ENCODE measurements around the gene MID1IP1.

MID1IP1 gene

DNA sequence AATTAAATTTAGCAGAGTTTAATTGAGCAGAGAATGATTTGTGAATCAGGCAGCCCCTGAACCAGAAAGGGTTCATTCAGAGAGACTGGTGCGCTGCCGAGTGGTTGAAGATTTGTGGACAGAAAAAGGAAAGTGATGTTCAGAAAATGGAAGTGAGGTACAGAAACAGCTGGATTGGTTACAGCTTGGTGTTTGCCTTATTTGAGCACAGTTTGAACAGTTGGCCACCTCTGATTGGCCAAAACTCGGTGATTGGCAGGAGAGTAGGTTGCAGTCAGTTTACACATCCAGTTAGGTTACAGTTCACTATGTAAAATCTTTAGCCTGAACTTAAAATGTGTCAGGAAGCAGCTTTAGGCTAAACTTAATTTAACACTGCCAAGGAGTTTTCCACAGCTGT lies 14.9 kb downstream of the MID1IP1 start:
- DNase-seq (ENCODE audit: low read depth), result no peak

DNA sequence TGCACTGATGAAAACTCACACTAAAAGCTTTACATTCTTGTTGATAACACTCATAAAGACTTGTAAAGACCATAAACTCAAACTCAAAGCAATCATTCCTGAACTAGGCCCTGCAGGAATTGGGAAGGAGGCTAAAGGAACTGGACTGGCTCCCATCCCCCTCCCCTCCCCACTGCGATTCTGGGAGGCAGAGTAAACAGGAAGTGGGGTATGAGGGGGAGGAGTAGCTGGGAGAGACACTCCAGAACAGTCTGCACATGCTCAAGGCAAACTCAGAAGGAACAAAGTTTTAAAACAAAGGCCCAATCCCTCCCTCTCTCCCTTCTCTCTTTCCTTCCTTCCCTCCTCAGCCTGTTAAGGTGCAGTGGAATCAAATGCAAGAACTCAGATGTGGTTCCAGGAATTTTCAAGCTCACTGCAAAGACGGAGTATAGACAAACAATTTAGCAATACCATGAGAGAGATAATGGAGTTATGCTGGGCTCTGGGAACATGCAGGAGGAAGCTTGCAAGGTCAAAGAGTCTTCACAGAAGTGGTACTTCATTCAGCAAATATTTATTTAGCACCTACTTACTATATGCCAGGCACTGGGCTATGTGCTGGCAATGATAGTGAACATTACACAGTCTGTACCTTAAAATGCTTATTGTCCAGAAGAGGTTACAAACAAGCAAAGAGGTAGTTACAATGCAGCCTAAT lies 15.9 kb downstream of the MID1IP1 start:
- no peak for DNase-seq (ENCODE audit: low read depth)

DNA sequence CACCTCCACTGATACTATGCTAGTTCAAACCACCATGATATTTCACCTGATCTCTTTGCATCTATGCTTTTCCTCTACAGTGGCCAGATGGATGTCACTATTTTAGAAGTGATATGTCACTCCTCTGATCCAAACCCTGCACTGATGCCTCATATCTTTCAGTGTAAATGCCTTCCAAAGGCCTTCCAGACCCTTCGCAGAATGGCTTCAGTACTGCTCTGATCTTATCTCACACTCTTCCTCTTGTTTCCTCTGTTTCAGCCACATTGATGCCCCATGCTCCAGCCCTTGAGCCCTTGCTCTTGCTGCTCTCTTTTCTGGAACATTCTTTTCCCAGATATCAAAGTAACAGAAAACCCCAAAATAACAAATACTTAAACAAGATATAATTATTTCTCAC lies 17.9 kb downstream of the MID1IP1 start:
- no peak for DNase-seq (ENCODE audit: low read depth)

DNA sequence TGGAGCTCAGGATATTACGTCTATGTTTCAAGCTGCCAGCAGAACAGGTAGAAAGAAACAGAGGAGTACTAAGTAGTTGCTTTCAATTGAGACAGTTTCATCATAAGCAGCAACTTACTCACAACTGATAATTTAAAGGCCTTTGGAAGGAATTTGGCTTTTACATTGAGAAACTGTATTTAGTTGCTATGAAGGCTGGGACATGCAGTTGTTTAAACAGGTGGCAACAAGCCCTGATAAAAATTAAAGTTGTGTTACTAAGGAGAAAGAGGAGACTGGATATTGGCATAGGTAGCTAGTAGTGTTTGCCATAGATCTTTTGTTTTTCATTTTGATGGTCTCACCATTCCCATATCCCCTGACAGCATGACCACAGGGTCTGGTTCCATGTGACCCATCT lies 18.4 kb downstream of the MID1IP1 start:
- DNase-seq (ENCODE audit: low read depth), result no peak

DNA sequence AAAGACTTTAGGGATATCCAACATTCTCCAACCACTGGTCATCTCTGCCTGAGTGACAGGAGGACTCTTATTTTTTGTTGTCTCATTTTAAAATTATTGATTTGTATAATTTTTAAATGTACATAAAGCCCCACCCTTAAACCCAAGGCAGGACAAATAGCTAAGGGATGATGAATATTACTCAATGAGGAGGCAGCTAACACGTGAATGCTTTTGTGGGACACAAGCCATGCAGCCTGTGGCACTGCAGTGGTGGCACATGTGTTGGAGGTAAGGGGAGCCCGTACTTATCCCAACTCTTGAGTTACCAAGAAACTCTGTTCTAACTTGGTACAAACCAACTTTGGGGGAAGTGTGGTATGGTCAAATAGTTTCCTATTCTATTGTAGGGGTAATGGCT lies 19.5 kb downstream of the MID1IP1 start:
- no peak for DNase-seq (ENCODE audit: low read depth)

DNA sequence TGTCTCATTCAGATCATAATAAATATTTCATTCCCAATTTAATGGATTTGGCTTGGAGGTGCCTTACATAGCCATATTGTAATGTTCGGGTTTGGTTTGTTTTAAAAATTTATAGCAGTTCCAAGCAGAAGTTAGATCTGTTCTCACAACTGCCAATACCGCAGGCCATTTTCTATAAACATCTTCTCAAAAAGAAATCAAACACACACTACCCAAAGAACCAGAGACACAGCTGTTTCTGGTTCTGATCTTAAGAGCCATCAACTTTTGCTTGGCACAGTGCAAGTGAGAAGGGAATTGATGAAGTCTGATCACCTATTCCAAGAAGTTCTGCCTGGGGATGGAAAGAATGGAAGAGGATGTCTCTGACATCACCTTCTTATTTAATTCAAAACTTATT lies 22.9 kb downstream of the MID1IP1 start:
- DNase-seq (ENCODE audit: low read depth), result no peak

DNA sequence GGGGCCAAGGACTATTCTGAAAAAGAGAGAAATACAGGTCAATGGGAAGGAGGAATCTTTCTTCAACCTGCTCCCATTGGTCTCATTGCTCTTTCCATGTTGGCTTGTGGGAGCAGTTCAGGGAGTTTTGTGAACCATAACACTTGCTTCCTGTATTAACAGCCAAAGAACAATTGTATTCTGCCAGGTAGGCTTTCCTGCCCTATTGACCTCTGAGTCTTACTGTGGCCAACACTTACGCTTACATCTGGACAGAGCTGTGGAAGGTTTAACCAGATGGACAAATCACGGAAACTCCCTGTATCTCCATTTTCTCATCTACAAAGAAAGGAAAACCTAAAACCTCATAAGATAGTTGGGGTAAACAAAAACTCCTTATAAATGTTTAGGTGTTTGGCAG lies 30.7 kb downstream of the MID1IP1 start:
- no peak for DNase-seq (ENCODE audit: low read depth)

DNA sequence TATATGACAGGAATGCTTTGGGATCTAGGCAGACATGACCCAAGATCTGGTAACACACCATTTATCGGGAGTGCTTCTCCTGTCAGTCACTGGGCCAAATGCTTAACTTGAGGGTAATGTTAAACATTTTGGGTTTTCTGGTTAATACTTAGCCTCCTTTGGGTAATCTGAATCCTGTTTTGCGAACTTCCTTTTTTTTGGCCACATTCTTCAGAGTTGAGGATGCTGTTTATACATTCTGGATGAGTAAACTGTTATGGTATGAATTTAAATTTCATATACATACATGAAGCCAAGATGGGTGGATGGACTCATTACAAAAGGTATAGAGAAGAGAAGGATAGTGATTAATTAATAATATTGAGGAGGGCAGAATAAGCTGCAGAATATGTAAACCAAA lies 36.1 kb downstream of the MID1IP1 start:
- no peak for DNase-seq (ENCODE audit: low read depth)

DNA sequence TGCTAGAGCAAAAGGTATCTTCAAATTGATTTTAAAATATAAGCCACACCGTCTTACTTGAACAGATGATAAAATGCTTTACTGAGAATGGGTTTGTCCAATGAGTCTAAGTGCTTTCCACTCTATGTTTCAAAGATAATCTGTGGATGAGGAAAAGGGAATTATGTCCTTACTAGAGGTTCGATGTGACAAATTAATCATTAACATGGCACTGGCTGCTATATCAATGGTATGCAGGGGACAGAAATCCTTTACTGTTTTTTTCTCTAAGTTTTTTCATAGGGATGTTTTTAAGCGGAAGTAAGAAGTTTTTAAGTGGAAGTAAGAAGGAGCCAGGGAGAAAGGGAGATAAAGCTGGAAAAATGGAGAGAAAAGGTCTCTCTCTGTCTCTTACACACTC lies 38.0 kb downstream of the MID1IP1 start:
- DNase-seq (ENCODE audit: low read depth), result no peak

DNA sequence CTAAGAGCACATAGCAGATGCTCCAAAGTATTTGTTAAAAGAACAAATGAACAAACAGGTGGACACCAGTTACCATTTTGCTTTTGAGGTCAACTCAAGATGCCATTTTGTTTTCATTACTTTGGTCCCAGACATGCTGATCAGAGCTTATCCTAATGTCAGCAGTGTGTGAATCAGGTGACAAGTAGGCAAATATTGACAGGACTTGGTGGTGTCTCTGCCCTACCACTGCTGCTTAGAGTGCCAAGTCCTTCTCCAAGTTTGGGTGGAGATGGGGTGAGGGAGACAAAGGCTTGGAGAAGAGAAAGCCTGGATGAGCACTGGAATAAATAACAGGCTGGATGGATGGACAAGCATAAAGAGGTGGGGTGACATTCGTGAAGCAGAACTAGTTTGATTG lies 38.7 kb downstream of the MID1IP1 start:
- DNase-seq (ENCODE audit: low read depth), result no peak

DNA sequence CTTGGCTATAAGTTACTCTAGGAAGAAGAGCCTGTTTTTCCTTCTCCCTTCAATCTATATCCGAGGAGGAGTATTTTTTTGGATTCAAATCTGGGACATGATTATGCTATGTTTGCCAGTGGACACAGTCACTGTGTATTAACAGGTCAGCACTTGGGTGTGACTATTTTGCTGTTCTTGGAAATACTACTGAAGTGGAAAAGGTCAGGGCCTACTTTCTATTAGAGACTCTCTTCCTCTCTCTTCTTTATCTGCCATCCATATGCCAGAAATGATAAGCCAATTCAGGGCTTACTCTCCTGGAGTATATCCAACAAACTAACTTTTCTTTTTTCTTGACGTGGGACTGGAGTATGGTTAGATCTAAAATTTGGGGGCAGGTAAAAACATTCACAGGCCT lies 40.5 kb downstream of the MID1IP1 start:
- DNase-seq (ENCODE audit: low read depth), result no peak

DNA sequence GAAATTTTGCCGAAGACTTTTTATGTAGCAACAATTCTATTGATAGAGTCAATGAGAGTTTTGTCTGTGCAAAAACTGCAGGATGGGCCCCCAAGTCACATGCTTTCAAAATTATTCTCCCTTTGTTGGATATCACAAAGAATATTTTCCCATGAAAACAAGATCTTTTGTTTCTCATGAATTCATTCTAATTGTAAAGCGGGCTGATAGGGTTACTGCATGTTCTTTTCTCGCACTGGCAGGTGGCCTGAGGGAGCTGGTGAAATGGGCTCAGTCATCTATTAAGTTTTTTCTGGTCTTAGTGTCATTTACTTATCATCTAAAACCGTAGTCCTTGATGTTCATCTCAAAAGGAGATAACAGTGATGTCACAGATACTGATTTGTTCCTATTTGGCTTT lies 44.2 kb downstream of the MID1IP1 start:
- DNase-seq (ENCODE audit: low read depth), result no peak

DNA sequence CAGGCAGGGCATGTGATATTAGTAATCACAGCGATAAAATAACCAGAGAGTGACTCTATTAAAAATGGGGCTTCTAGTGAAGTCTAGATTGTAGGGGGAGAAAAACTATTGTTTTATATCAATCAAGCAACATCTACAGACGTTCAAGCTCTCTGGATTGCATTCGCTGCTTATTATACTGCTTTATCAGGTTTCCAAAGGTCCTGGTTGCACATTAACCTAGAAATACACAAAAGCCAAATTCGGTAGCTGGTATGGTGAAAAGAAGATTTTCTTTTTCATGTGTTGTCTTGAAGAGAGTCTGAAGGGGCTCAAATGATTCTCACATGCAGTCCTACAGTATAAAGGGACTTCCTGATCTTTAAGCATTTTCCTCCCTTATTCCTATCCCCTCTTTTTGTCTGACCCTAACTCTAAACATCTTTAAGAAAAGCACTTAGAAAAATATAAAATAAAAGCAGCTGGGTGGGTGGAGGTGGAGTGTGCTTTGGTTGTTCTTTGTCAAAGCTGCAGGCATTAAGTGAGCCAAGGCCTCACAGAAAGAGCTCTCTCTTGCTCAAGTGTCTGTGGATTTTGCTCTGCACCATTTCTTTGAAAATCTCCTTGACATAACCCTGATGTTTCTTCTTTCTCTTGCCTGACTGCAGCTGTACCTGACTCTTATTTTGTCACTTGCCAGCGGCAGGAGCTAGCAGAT lies 46.1 kb downstream of the MID1IP1 start:
- DNase-seq (ENCODE audit: low read depth), result no peak

DNA sequence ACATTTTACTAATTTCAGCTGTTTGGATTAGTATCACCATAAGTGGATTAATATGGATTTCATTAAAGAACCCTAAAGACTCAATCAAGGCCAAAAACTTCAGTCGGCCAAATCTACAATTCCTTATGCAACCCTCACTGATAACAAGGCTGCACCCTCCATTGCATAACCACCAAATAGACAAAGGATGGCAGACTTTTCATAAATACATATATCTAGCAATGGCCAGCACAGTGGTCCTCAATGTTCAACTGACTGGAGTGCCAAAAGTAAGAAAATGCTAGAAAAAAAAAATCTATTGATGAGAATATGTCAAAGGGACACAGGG lies 46.6 kb downstream of the MID1IP1 start:
- DNase-seq (ENCODE audit: low read depth), result no peak

DNA sequence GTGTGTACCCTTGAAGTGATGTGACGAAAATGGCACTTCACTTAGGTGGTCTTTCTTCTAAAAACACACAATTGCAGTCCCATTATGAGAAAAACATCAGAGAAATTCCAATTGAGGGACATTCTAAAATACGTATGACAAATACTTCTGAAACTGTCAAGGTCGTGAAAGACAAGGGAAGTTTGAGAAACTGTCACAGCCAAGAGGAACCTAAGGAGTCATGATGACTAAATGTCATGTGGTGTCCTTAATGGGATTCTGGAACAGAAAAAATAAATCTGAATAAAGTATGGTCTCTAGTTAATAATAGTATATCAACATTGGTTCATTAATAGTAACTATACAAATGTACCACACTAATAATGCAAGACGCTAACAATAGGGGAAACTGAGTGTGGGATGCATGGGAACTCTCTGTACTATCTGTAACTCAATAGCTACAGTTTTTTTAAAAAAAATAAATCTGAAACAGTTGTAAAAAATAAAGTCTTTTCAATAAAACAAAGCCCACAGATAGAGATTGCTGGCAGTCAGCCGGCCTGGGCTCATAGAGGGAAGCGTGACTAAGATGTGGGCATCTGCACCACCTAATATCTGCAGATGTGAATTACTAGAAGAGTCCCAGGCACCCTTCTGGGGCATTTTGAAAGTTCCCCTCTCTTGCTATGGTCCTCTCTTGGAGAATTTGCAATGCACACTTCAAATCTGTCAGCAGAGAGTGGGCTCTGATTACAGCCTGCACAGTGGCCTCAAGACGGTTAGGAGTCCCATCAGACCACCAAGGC lies 47.6 kb downstream of the MID1IP1 start:
- DNase-seq (ENCODE audit: low read depth), result no peak

DNA sequence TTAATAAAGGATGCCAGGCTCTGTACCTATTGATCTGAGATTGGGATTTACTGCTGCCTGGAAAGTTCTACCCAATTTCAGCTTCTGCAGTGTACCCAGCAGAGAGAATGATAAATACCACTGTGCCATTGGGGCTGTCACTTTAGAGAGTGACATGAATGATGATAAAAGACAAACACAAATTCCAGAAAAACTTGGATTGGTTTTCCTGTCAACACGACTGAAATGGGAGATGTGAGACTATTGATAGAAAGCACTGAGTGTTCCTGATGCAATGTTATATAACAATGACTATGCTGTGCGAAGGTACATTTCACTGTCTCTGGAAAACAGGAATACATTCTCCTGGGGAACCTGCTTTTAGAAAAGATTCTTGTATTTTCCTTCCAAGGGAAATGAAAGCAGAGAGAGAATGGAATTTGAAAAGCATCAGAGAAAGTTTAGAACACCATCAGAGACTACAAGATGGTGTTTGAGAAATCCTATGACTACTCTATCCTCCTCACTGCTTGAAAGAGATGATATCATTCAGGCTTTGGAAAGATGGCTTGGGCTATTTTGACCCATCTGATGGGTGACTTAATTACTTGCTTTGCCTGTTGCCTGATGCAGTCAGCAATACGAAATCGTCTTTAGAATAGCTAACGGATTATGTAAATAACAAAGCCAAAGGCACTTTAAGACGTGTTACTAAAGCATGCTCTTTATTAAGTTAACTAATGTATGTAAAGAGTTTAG lies 49.7 kb downstream of the MID1IP1 start:
- no peak for DNase-seq (ENCODE audit: low read depth)

DNA sequence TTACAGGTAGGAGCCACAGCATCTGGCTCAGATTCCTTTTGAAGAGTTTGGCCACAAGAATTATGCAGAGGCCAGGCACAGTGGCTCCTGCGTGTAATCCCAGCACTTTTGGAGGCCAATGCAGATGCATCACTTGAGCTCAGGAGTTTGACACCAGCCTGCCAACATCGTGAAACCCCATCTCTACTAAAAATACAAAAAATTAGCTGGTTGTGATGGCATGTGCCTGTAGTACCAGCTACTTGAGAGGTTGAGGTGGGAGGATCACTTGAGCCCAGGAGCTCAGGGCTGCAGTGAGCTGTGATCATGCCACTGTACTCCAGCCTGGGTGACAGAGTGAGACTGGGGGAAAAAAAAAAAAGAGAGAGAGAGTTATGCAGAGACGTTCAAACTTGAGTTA lies 53.0 kb downstream of the MID1IP1 start:
- no peak for DNase-seq (ENCODE audit: low read depth)

Measured in activated T-helper 1 cell treated with Interleukin-2 at 50 U/mL for 16 hours (primary cell).